RCC 7860 (cell line): ENCODE data around the gene CDC73.
"Not testable (repeated sequence)": the region's sequence is repeated elsewhere in the genome, so short reads cannot be mapped to it uniquely, and the experiment has no call there.

Experiments
- DNase-seq: peaks from one replicate; pipeline ENCODE4 v3.0.0-alpha.2; 2015; ENCODE audit warnings: low spot score
- FAIRE-seq: peaks from 2 replicates; lab custom pipeline; 2012; peaks lifted over from hg19 to GRCh38; lab: Jason Lieb, UNC

Gene CDC73

GRCh38 chr1:193176113-193176512 lies 54.3 kb downstream of the CDC73 start:
- no peak for DNase-seq
- FAIRE-seq, result no peak

- DNase-seq (no peak), FAIRE-seq (no peak)
Measured at GRCh38 chr1:193176788-193177187, 55.0 kb downstream of the CDC73 start.

GRCh38 chr1:193179094-193179493 lies 57.3 kb downstream of the CDC73 start:
- FAIRE-seq, result no peak
- DNase-seq, result no peak

GRCh38 chr1:193181536-193181935 lies 59.7 kb downstream of the CDC73 start:
- DNase-seq (no peak), FAIRE-seq (no peak)

GRCh38 chr1:193181985-193182384 lies 60.2 kb downstream of the CDC73 start:
- DNase-seq, result no peak
- FAIRE-seq, result no peak

- DNase-seq, result peak; percentile 42
- FAIRE-seq, result peak; percentile 85
Measured at GRCh38 chr1:193183019-193183627, 61.3 kb downstream of the CDC73 start.

GRCh38 chr1:193184776-193185175 lies 62.9 kb downstream of the CDC73 start:
- no peak for DNase-seq
- FAIRE-seq, result no peak

- no peak for FAIRE-seq
- DNase-seq, result no peak
Measured at GRCh38 chr1:193185211-193185610, 63.4 kb downstream of the CDC73 start.

GRCh38 chr1:193185901-193186731 lies 64.3 kb downstream of the CDC73 start, which contains the start of gene B3GALT2:
Gene B3GALT2 (minus strand): TSS chr1:193186613. CDS start chr1:193181562, 5,051 bp downstream.
- FAIRE-seq, result no peak
- DNase-seq, result no peak

GRCh38 chr1:193187114-193187513 lies 65.3 kb downstream of the CDC73 start:
- DNase-seq, result no peak
- no peak for FAIRE-seq

- not testable (repeated sequence) for FAIRE-seq, DNase-seq
Measured at GRCh38 chr1:193188915-193189314, 67.1 kb downstream of the CDC73 start.

GRCh38 chr1:193189442-193190095 lies 67.7 kb downstream of the CDC73 start:
- no peak for DNase-seq
- no peak for FAIRE-seq

GRCh38 chr1:193190096-193190744 lies 68.4 kb downstream of the CDC73 start:
- DNase-seq, result no peak
- no peak for FAIRE-seq

GRCh38 chr1:193192586-193192985 lies 70.8 kb downstream of the CDC73 start:
- DNase-seq, result no peak
- FAIRE-seq, result no peak

GRCh38 chr1:193199940-193200339 lies 78.1 kb downstream of the CDC73 start:
- no peak for FAIRE-seq
- no peak for DNase-seq

- FAIRE-seq (no peak), DNase-seq (no peak)
Measured at GRCh38 chr1:193201021-193201420, 79.2 kb downstream of the CDC73 start.

GRCh38 chr1:193210996-193211395 lies 89.2 kb downstream of the CDC73 start:
- no peak for FAIRE-seq

GRCh38 chr1:193211539-193211938 lies 89.7 kb downstream of the CDC73 start:
- peak; percentile 61 for FAIRE-seq
- DNase-seq, result peak; percentile 62

More at GRCh38 chr1:193210996-193211395, 89.2 kb downstream of the CDC73 start:
- no peak for DNase-seq

GRCh38 chr1:193212637-193213036 lies 90.8 kb downstream of the CDC73 start:
- no peak for DNase-seq
- FAIRE-seq, result no peak

- FAIRE-seq (no peak), DNase-seq (no peak)
Measured at GRCh38 chr1:193213998-193214397, 92.2 kb downstream of the CDC73 start.

GRCh38 chr1:193216920-193217319 lies 95.1 kb downstream of the CDC73 start:
- FAIRE-seq (no peak), DNase-seq (no peak)
